Esophagus squamous epithelium (tissue), 4 donors: ENCODE results near the gene XRN1.
"Not testable (repeated sequence)": the region's sequence is repeated elsewhere in the genome, so short reads cannot be mapped to it uniquely, and the experiment has no call there.

Experiments
- CTCF ChIP-seq, 6 experiments: fragments of 450-650 bp in 4 of 6; fragments of 200-600 bp in 2 of 6; sonication (generic) in 2 of 6; IDR thresholded peaks; one replicate each; pipeline ENCODE4 v1.5.1; 2016 to 2019; ENCODE audit warnings: antibody characterized with exemption in 6 of 6, mild to moderate bottlenecking in 4 of 6, moderate library complexity in 4 of 6
- POLR2A ChIP-seq, 4 donors: fragments of 450-650 bp; IDR thresholded peaks; one replicate each; pipeline ENCODE4 v1.6.1; 2017; ENCODE audit warnings: antibody characterized with exemption in 4 of 4, mild to moderate bottlenecking in 4 of 4, moderate library complexity in 3 of 4

- TF ChIP-seq CTCF, POLR2A (IDR thresholded peaks at IDR 0.05): not testable (repeated sequence)
These were observed 123.4 kb downstream of the XRN1 start for GRCh38 chr3:142324275-142324953.
